Sigmoid colon (tissue), 7 donors: ENCODE data around the gene RFC2. TPM values are rescaled to one million over a fixed set of nuclear protein-coding genes. Genes with fewer than 3 reads are reported as not detected.
"Not testable (repeated sequence)": the region's sequence is repeated elsewhere in the genome, so short reads cannot be mapped to it uniquely, and the experiment has no call there.

Experiments used
- DNase-seq: peaks from one replicate; pipeline ENCODE4 v3.0.0-alpha.2; 2019
- H3K27ac ChIP-seq, 4 donors: fragments of 200-600 bp; sonication (generic); one replicate each; pipeline ENCODE4 v1.5.1; 2016 to 2019; ENCODE audit warnings: mild to moderate bottlenecking in 1 of 4
- H3K27me3 ChIP-seq, 3 donors: fragments of 200-600 bp; sonication (generic); one replicate each; pipeline ENCODE4 v1.5.1; 2019; ENCODE audit warnings: mild to moderate bottlenecking in 1 of 3
- H3K36me3 ChIP-seq, 4 donors: fragments of 200-600 bp; sonication (generic); one replicate each; pipeline ENCODE4 v1.5.1; 2016 to 2019
- H3K4me1 ChIP-seq, 4 donors: fragments of 200-600 bp; sonication (generic); one replicate each; pipeline ENCODE4 v1.5.1; 2017 to 2019
- H3K4me3 ChIP-seq, 4 donors: fragments of 200-600 bp; sonication (generic); one replicate each; pipeline ENCODE4 v1.5.1; 2017 to 2019; ENCODE audit warnings: mild to moderate bottlenecking in 2 of 4, moderate library complexity in 1 of 4
- H3K9me3 ChIP-seq, 4 donors: fragments of 200-600 bp in 3 of 4; sonication (generic) in 3 of 4; one replicate each; pipeline versions ENCODE4 v1.5.1 to v1.6.1; 2013 to 2019
- CTCF ChIP-seq, 4 experiments: fragments of 450-650 bp in 3 of 4; fragments of 200-600 bp in 1 of 4; IDR thresholded peaks; one replicate each; pipeline ENCODE4 v1.5.1; 2016 to 2019; ENCODE audit warnings: antibody characterized with exemption in 4 of 4, mild to moderate bottlenecking in 3 of 4, moderate library complexity in 2 of 4
- EP300 ChIP-seq, 4 donors: sonication (generic); formaldehyde crosslinking; IDR thresholded peaks; one replicate each; pipeline ENCODE4 v1.6.1; 2017; ENCODE audit warnings: antibody characterized with exemption in 4 of 4
- POLR2A ChIP-seq, 2 donors: fragments of 450-650 bp; IDR thresholded peaks; one replicate each; pipeline ENCODE4 v1.6.1; 2016; ENCODE audit warnings: antibody characterized with exemption in 2 of 2, mild to moderate bottlenecking in 2 of 2, moderate library complexity in 2 of 2
- POLR2AphosphoS5 ChIP-seq, 4 donors: sonication (generic); formaldehyde crosslinking; IDR thresholded peaks; one replicate each; pipeline ENCODE4 v1.6.1; 2017; ENCODE audit warnings: antibody characterized with exemption in 4 of 4
- WGBS, 2 donors: extraction: QIAGEN DNeasy Blood & Tissue Kit; methylation state at CpG; one replicate each; pipeline ENCODE4 v1.1.7; 2013; 5-methylcytosine and 5-hydroxymethylcytosine counted together
- intact Hi-C: fragments of 100-400 bp; cut with DNase I; formaldehyde crosslinking; loops from one replicate; pipeline ENCODE4 v1.15.1; 2023
- polyA plus RNA-seq, 3 donors: library from polyadenylated mRNA; stranded (reverse); fragments of 200-250 nt; gene quantifications; one replicate each; pipeline ENCODE4 v1.2.3, GENCODE V29; 2013
- total RNA-seq, 4 donors: library from RNA; depleted of rRNA; stranded (reverse); fragments of >200 nt; gene quantifications; one replicate each; pipeline ENCODE4 v1.1.0, GENCODE V29; 2016
- donor health status: healthy with polysubstance abuse.
- donor health status: Bipolar disorder and iron deficiency.
- donor health status: healthy.

The RFC2 gene
- total and polyA plus RNA-seq, 7 donors, result 3.3 to 30.0 (median 17.8) TPM

GRCh38 chr7:74228951-74229900 is 25.0 kb downstream of the RFC2 start:
- peaks cover under 1 to 44% (median 5%) of the 10 kb centered on the region in 4 donors for H3K36me3 ChIP-seq

GRCh38 chr7:74226633-74227032 is 27.6 kb downstream of the RFC2 start:
- DNase-seq, result no peak
- no peaks in the 10 kb centered on the region for H3K27me3 ChIP-seq
- H3K9me3 ChIP-seq, result no peaks in the 10 kb centered on the region
- H3K27ac ChIP-seq, result no peak overlapping the region
- 59 to 87% methylated on average over 5 of the region's 5 CpGs for WGBS, 2 donors
- no peak overlapping the region for H3K4me3 ChIP-seq
- intact Hi-C loops, result no loop called here
- peaks cover 0 to 25% (median under 1%) of the 10 kb centered on the region in 4 donors for H3K36me3 ChIP-seq
- TF ChIP-seq EP300 (IDR thresholded peaks at IDR 0.05), result no peak
- TF ChIP-seq POLR2A (IDR thresholded peaks at IDR 0.05), result no peak
- TF ChIP-seq POLR2AphosphoS5 (IDR thresholded peaks at IDR 0.05), result no peak
- TF ChIP-seq CTCF (IDR thresholded peaks at IDR 0.05), result no peak
- no peaks in the 10 kb centered on the region for H3K4me1 ChIP-seq

More at GRCh38 chr7:74228951-74229900, 25.0 kb downstream of the RFC2 start:
- Histone ChIP-seq H3K4me1 (no peaks in the 10 kb centered on the region), H3K27ac (no peak overlapping the region), H3K4me3 (no peak overlapping the region), H3K27me3 (no peaks in the 10 kb centered on the region), H3K9me3 (no peaks in the 10 kb centered on the region)
- no peak for DNase-seq
- TF ChIP-seq POLR2A (IDR thresholded peaks at IDR 0.05) (no peak), CTCF (IDR thresholded peaks at IDR 0.05) (no peak), POLR2AphosphoS5 (IDR thresholded peaks at IDR 0.05) (no peak), EP300 (IDR thresholded peaks at IDR 0.05) (no peak)
- intact Hi-C loops, result no loop called here
- 94 to 95% methylated on average over 9 of the region's 9 CpGs for WGBS, 2 donors

GRCh38 chr7:74225400-74225799 is 28.8 kb downstream of the RFC2 start:
- no peak for DNase-seq
- no peaks in the 10 kb centered on the region for H3K9me3 ChIP-seq
- no peak overlapping the region for H3K4me3 ChIP-seq
- no peaks in the 10 kb centered on the region for H3K27me3 ChIP-seq
- no peaks in the 10 kb centered on the region for H3K4me1 ChIP-seq
- peaks cover 0 to 12% (median 0%) of the 10 kb centered on the region in 4 donors for H3K36me3 ChIP-seq
- 83 to 93% methylated on average over 12 of the region's 12 CpGs for WGBS, 2 donors
- no peak for TF ChIP-seq POLR2AphosphoS5 (IDR thresholded peaks at IDR 0.05)
- TF ChIP-seq CTCF (IDR thresholded peaks at IDR 0.05), result no peak
- no peak for TF ChIP-seq POLR2A (IDR thresholded peaks at IDR 0.05)
- no peak for TF ChIP-seq EP300 (IDR thresholded peaks at IDR 0.05)
- intact Hi-C loops, result no loop called here
- no peak overlapping the region for H3K27ac ChIP-seq

GRCh38 chr7:74224907-74225306 is 29.3 kb downstream of the RFC2 start:
- H3K36me3 ChIP-seq, H3K9me3 ChIP-seq, H3K4me1 ChIP-seq, intact Hi-C loops, DNase-seq, H3K27me3 ChIP-seq, H3K27ac ChIP-seq, H3K4me3 ChIP-seq: not testable (repeated sequence)
- 95 to 97% methylated on average over 13 of the region's 13 CpGs for WGBS, 2 donors

GRCh38 chr7:74224511-74224832 is 29.7 kb downstream of the RFC2 start:
- Histone ChIP-seq H3K4me1 (no peaks in the 10 kb centered on the region), H3K36me3 (peaks cover 0 to 5% (median 0%) of the 10 kb centered on the region in 4 donors), H3K4me3 (no peak overlapping the region), H3K9me3 (no peaks in the 10 kb centered on the region), H3K27me3 (no peaks in the 10 kb centered on the region), H3K27ac (no peak overlapping the region)
- 56 to 88% methylated on average over 12 of the region's 12 CpGs for WGBS, 2 donors
- no peak for DNase-seq
- intact Hi-C loops, result no loop called here
- TF ChIP-seq EP300 (IDR thresholded peaks at IDR 0.05) (no peak), POLR2A (IDR thresholded peaks at IDR 0.05) (no peak), CTCF (IDR thresholded peaks at IDR 0.05) (no peak), POLR2AphosphoS5 (IDR thresholded peaks at IDR 0.05) (no peak)
